Testis (tissue), 3 donors: ENCODE results near the gene UNC5B. TPM values are rescaled to one million over a fixed set of nuclear protein-coding genes. Genes with fewer than 3 reads are reported as not detected.
"Not testable (repeated sequence)": the region's sequence is repeated elsewhere in the genome, so short reads cannot be mapped to it uniquely, and the experiment has no call there.

Experiments
- DNase-seq: peaks from one replicate; pipeline ENCODE4 v3.0.0-alpha.2; 2019
- H3K27ac ChIP-seq, 2 donors: fragments of 200-600 bp; sonication (generic); one replicate each; pipeline ENCODE4 v1.5.1; 2019
- H3K27me3 ChIP-seq: fragments of 200-600 bp; sonication (generic); one replicate; pipeline ENCODE4 v1.5.1; 2019
- H3K36me3 ChIP-seq: fragments of 200-600 bp; sonication (generic); one replicate; pipeline ENCODE4 v1.5.1; 2017; ENCODE audit warnings: low read depth; ENCODE audit errors: missing control alignments
- H3K4me1 ChIP-seq: fragments of 200-600 bp; sonication (generic); one replicate; pipeline ENCODE4 v1.5.1; 2019
- H3K4me3 ChIP-seq, 2 donors: fragments of 200-600 bp; sonication (generic); one replicate each; pipeline ENCODE4 v1.5.1; 2017 to 2019
- H3K9me3 ChIP-seq: fragments of 200-600 bp; sonication (generic); one replicate; pipeline ENCODE4 v1.5.1; 2017
- POLR2A ChIP-seq: fragments of 450-650 bp; IDR thresholded peaks from one replicate; pipeline ENCODE4 v1.6.1; 2017; ENCODE audit warnings: antibody characterized with exemption, mild to moderate bottlenecking, moderate library complexity
- WGBS, 2 donors: methylation state at CpG; one replicate each; pipeline ENCODE4 v1.1.5; 2018; 5-methylcytosine and 5-hydroxymethylcytosine counted together
- intact Hi-C: fragments of 100-400 bp; cut with DNase I; formaldehyde crosslinking; loops from one replicate; pipeline ENCODE4 v1.15.1; 2023; ENCODE audit warnings: low total_unique reads
- polyA plus RNA-seq: library from polyadenylated mRNA; stranded (reverse); fragments of 350-450 nt; fragmentation: Illumina TruSeq; extraction: RNeasy Lipid Tissue Mini Kit (QIAGEN cat#74804); gene quantifications from one replicate; pipeline ENCODE4 v1.2.3, GENCODE V29; 2014; ENCODE audit warnings: low read depth, low replicate concordance; ENCODE audit not compliant: insufficient read depth
- total RNA-seq, 2 donors: library from RNA; depleted of rRNA; stranded (reverse); fragments of >200 nt; gene quantifications; one replicate each; pipeline ENCODE4 v1.2.3, GENCODE V29; 2016
- TF ChIP-seq, protein P1 (sequence below), 3 experiments: fragments of 450-650 bp in 2 of 3; fragments of 200-600 bp in 1 of 3; sonication (generic) in 1 of 3; IDR thresholded peaks; one replicate each; pipeline ENCODE4 v1.5.1; 2016 to 2019; ENCODE audit warnings: antibody characterized with exemption in 3 of 3, mild to moderate bottlenecking in 2 of 3, moderate library complexity in 1 of 3

UNC5B gene
- total and polyA plus RNA-seq, 3 donors from 2014 or later: 14.8 to 44.4 (median 24.4) TPM

DNA sequence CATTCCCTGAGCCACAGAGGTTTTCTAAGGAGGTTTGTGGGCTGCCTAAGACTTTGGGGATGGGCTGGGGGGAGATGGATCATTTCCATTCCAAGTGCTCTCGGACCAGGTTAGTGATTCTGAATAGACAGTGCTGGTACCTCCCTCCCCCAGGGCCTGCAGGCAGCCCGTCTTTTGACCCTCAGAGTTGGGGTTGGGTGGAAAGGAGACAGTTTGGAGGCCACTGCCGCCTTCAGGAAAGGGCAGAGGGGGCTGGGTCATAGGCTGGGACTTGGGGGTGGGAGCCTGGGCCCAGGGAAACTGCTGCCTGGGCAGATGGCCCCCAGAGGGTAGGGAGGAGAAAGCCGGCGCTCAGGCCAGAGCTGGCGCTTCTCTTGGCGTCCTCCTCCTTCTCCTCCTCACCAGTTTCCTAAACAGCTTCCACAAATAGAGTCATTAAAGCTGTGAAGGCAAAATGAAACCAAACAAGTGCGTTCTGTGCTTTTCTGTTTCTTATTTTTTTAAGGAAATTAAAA lies 4.4 kb downstream of the UNC5B start:
- TF ChIP-seq, protein P1, sequence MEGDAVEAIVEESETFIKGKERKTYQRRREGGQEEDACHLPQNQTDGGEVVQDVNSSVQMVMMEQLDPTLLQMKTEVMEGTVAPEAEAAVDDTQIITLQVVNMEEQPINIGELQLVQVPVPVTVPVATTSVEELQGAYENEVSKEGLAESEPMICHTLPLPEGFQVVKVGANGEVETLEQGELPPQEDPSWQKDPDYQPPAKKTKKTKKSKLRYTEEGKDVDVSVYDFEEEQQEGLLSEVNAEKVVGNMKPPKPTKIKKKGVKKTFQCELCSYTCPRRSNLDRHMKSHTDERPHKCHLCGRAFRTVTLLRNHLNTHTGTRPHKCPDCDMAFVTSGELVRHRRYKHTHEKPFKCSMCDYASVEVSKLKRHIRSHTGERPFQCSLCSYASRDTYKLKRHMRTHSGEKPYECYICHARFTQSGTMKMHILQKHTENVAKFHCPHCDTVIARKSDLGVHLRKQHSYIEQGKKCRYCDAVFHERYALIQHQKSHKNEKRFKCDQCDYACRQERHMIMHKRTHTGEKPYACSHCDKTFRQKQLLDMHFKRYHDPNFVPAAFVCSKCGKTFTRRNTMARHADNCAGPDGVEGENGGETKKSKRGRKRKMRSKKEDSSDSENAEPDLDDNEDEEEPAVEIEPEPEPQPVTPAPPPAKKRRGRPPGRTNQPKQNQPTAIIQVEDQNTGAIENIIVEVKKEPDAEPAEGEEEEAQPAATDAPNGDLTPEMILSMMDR (IDR thresholded peaks at IDR 0.05): no peak
- TF ChIP-seq POLR2A: no peak
- no peaks in the 10 kb centered on the region for H3K9me3 ChIP-seq
- no peak for DNase-seq
- H3K27me3 ChIP-seq: no peaks in the 10 kb centered on the region
- H3K36me3 ChIP-seq: no peaks in the 10 kb centered on the region
- H3K4me1 ChIP-seq: peaks cover 27% of the 10 kb centered on the region
- WGBS, 2 donors: 19% methylated on average over 8 of the region's 8 CpGs
- intact Hi-C loops: loop anchor here (10.0 kb wide), 1 partner anchor 48 kb away; no protein-coding TSS in a partner anchor
- H3K27ac ChIP-seq: peak overlapping the region; percentile 16 to 62
- peak overlapping the region; percentile 45 to 55 for H3K4me3 ChIP-seq

DNA sequence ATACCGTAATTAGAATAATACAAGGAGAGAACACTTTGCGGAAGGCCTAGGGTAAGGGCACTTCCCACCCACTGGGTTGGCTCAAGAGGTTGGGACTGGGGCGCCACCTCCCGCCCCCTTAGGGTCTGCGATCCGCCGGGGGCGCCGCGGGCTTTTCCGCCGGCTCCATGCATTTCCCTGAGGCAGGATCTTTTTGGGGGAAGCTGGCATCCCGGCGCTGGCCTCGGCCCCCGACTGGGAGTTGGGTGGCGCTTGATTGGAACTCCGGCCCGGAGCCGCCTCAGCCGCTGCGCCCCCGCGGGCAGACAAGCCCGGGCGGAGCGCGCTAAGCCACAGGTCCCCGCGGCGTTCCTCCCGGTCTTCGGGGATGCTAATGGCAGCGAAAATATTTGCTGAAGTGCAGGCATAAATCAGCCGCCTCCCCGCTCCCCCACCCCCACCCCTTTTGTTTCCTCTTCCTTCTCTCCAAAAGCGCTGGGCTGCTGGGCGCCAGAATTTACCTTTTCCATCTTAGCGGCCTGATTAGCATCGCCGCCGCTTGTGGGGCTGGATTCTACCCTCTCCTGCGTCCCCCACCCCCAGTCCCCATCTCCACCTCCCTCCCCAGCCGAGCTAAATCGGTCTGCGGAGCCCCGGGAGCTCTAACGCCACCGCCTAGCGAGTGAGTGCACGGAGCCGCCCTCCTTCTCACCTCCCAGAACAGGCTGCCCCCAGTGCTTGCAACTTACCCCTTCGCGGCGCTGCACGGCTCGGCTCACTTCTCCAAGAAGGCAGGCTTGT lies 5.1 kb downstream of the UNC5B start:
- peaks cover 25% of the 10 kb centered on the region for H3K4me1 ChIP-seq
- H3K27me3 ChIP-seq: no peaks in the 10 kb centered on the region
- peak; percentile 52 for DNase-seq
- intact Hi-C loops: loop anchor here (10.0 kb wide), 1 partner anchor 47 kb away; no protein-coding TSS in a partner anchor
- no peaks in the 10 kb centered on the region for H3K36me3 ChIP-seq
- H3K9me3 ChIP-seq: no peaks in the 10 kb centered on the region
- H3K27ac ChIP-seq: peak overlapping the region; percentile 16 to 62
- no peak for TF ChIP-seq POLR2A
- TF ChIP-seq, protein P1 (IDR thresholded peaks at IDR 0.05): no peak
- 3 to 4% methylated on average over 39 to 57 of the region's 57 CpGs for WGBS, 2 donors
- peak overlapping the region; percentile 45 to 55 for H3K4me3 ChIP-seq

DNA sequence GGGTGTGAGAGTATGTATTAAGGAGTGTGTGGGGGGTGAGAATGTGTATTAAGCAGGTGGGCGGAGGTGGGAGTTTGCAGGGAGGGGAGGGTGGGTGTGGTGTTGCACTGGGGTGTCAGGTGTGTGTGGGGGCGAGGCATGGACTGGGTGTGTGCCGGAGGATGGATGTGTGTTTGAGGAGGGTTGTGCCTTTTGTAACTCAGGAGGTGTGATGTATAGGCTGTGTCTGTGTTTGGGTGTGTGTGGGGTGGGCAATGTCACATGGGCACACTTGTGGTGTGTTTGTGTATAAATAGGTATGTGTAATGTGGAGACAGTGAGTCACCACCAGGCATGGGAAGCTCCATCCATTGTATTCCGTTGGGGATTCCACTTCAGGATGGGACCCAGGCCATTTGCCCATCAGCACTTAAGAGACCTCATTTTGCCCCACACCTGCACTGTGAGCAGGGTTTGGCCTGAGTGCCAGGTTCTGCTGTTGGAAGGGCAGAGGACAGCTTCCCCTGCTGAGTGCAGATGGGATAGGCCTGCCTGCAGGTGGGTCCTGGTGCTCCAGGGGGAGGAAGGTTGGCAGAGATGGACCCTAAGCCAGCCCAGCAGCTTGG lies 5.8 kb downstream of the UNC5B start:
- 50 to 52% methylated on average over 4 of the region's 4 CpGs for WGBS, 2 donors
- no peaks in the 10 kb centered on the region for H3K36me3 ChIP-seq
- H3K4me1 ChIP-seq: peaks cover 23% of the 10 kb centered on the region
- no peak overlapping the region for H3K27ac ChIP-seq
- intact Hi-C loops: loop anchor here (10.0 kb wide), 1 partner anchor 47 kb away; no protein-coding TSS in a partner anchor
- H3K9me3 ChIP-seq: no peaks in the 10 kb centered on the region
- no peak for DNase-seq
- peak overlapping the region in 1 of 2 donors; percentile 55 for H3K4me3 ChIP-seq
- no peak for TF ChIP-seq POLR2A
- TF ChIP-seq, protein P1 (IDR thresholded peaks at IDR 0.05): no peak
- no peaks in the 10 kb centered on the region for H3K27me3 ChIP-seq

DNA sequence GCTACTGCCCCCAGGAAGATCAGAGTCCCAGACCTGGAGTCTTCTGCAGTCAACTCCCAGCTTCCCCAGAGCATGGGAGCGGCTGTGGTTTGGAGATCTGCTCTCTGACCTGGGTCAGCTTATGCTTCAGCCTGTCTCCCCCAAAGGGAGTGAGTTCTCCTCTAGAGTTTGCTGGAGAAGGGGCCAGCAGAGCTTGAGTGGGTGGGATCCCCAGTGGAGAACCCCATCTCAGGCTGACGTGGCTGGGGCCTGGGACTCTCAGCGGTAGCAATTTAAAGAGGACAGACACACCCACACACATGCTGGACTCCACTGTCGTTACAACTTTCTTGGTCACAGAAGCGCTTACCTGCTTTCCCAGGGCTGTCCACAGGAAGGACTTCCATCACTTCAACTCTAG lies 6.3 kb downstream of the UNC5B start:
- Histone ChIP-seq H3K4me3 (no peak overlapping the region), H3K27me3 (no peaks in the 10 kb centered on the region), H3K9me3 (no peaks in the 10 kb centered on the region), H3K27ac (no peak overlapping the region), H3K36me3 (no peaks in the 10 kb centered on the region), H3K4me1 (peaks cover 22% of the 10 kb centered on the region)
- no peak for DNase-seq
- no peak for TF ChIP-seq POLR2A
- TF ChIP-seq, protein P1 (IDR thresholded peaks at IDR 0.05): no peak
- 75 to 80% methylated on average over 1 to 5 of the region's 5 CpGs for WGBS, 2 donors
- intact Hi-C loops: loop anchor here (10.0 kb wide), 1 partner anchor 46 kb away; no protein-coding TSS in a partner anchor

DNA sequence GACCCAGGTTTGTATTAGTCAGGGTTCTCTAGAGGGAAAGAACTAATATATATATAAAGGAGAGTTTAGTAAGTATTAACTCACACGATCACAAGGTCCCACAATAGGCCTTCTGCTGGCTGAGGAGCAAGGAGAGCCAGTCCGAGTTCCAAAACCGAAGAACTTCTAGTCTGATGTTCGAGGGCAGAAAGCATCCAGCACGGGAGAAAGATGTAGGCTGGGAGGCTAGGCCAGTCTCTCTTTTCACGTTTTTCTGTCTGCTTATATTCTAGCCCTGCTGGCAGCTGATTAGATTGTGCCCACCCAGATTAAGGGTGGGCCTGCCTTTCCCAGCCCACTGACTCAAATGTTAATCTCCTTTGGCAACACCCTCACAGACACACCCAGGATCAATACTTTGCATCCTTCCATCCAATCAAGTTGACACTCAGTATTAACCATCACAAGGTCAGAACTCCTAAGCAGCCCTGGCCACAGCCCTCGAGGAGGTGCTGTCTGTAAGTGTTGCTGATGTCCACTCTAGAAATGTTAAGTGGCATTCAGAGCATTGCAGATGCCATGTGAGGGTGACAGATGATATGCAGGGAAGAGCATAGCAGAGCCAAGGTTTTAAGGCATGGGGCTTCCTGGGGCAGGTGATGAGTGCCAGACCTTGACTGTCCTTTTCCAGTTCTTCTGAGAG lies 7.0 kb downstream of the UNC5B start:
- not testable (repeated sequence) for H3K9me3 ChIP-seq, DNase-seq, H3K27ac ChIP-seq, H3K27me3 ChIP-seq, H3K4me3 ChIP-seq, H3K36me3 ChIP-seq
- 74 to 85% methylated on average over 7 of the region's 7 CpGs for WGBS, 2 donors
- intact Hi-C loops: loop anchor here (10.0 kb wide), 1 partner anchor 45 kb away; no protein-coding TSS in a partner anchor
- peaks cover 22% of the 10 kb centered on the region for H3K4me1 ChIP-seq
